Right lobe of liver (tissue), 6 donors: Measurements from ENCODE around the gene COPS9. TPM values are rescaled to one million over a fixed set of nuclear protein-coding genes. Genes with fewer than 3 reads are reported as not detected.
A peak's percentile ranks its signal among the peaks of the same experiment; 100 is the strongest.

Experiments
- ATAC-seq, 4 donors: fragments of 200-7000 bp; cut with Tn5 transposase; one replicate each; pipeline ENCODE4 v1.9.1; 2020; ENCODE audit warnings: mild to moderate bottlenecking in 4 of 4, moderate library complexity in 4 of 4
- DNase-seq, 3 donors: peaks; one replicate each; pipeline ENCODE4 v3.0.0-alpha.2; 2020
- H3K27ac ChIP-seq, 3 donors: fragments of 200-600 bp; one replicate each; pipeline ENCODE4 v1.8.0; 2022
- H3K27me3 ChIP-seq, 2 donors: fragments of 200-600 bp; one replicate each; pipeline ENCODE4 v1.8.0; 2022
- H3K36me3 ChIP-seq, 4 donors: fragments of 200-600 bp; sonication (generic) in 1 of 4; one replicate each; pipeline versions ENCODE4 v1.5.1 to v1.8.0; 2017 to 2022; ENCODE audit warnings: control low read depth in 1 of 4
- H3K4me1 ChIP-seq, 4 donors: fragments of 200-600 bp; sonication (generic) in 1 of 4; one replicate each; pipeline versions ENCODE4 v1.5.1 to v1.8.0; 2017 to 2022; ENCODE audit warnings: control low read depth in 1 of 4
- H3K4me3 ChIP-seq, 3 donors: fragments of 200-600 bp; one replicate each; pipeline ENCODE4 v1.8.0; 2022
- H3K9me3 ChIP-seq, 4 donors: fragments of 200-600 bp; sonication (generic) in 1 of 4; one replicate each; pipeline versions ENCODE4 v1.5.1 to v1.8.0; 2017 to 2022; ENCODE audit warnings: control low read depth in 1 of 4
- POLR2A ChIP-seq: fragments of 450-650 bp; IDR thresholded peaks from one replicate; pipeline ENCODE4 v1.6.1; 2017; ENCODE audit warnings: antibody characterized with exemption, mild to moderate bottlenecking
- WGBS: methylation state at CpG from one replicate; pipeline ENCODE4 v1.1.6; 2018; ENCODE audit warnings: low coverage, low lambda C conversion rate; ENCODE audit not compliant: insufficient coverage; ENCODE audit errors: missing lambda C conversion rate; 5-methylcytosine and 5-hydroxymethylcytosine counted together
- intact Hi-C, 2 donors: fragments of 100-400 bp; cut with DNase I; formaldehyde crosslinking; loops; one replicate each; pipeline versions ENCODE4 v1.11.2 to v1.14.1; 2022
- total RNA-seq, 6 experiments: library from RNA; depleted of rRNA in 2 of 6; stranded (reverse); fragments of >200 nt in 2 of 6; fragmentation: NEBNext Ultra II Directional in 3 of 6; extraction: Animal tissue kit (Norgen Biotek cat#: 25700) in 3 of 6; gene quantifications; one replicate each; pipeline versions ENCODE4 v1.1.0 to v1.2.4, GENCODE V29; 2016 to 2023
- TF ChIP-seq, protein P1 (sequence below), 4 donors: fragments of 200-600 bp in 3 of 4; fragments of 450-650 bp in 1 of 4; IDR thresholded peaks; one replicate each; pipeline versions ENCODE4 v1.5.1 to v1.8.0; 2016 to 2022; ENCODE audit warnings: antibody characterized with exemption in 4 of 4, mild to moderate bottlenecking in 2 of 4
- donor health status: DM: no; HTN: yes; CAD: no.
- donor health status: DM: no; HTN: no; CAD: no.
- donor health status: DM: no; HTN: no; CAD: no.
- donor health status: DM: no; HTN: yes; CAD: no.
- donor health status: DM: no; HTN: yes; CAD: no.

Gene COPS9
- total RNA-seq, 6 experiments from 2014 or later = 33.1 to 66.1 (median 45.8) TPM

DNA sequence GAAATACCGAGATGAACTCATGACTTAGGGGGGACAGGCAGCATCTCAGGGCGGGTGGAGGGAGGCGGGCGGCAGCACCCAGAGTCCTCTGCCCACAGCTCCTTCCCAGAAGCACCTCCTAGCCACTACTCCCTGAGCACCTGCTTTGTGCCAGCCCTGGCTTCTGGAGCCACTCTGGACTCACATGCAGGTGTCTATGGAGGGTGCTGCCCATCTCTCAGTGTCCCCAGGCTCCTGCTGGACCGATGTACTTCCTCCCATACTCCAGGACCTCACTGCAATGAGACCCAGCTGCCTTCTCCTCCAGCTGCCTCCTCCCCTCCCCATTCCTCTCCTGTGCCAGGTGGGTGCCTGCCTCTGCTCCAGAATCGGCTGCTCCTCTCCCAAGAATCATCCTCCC lies 26.4 kb upstream of the COPS9 start:
- TF ChIP-seq, protein P1, sequence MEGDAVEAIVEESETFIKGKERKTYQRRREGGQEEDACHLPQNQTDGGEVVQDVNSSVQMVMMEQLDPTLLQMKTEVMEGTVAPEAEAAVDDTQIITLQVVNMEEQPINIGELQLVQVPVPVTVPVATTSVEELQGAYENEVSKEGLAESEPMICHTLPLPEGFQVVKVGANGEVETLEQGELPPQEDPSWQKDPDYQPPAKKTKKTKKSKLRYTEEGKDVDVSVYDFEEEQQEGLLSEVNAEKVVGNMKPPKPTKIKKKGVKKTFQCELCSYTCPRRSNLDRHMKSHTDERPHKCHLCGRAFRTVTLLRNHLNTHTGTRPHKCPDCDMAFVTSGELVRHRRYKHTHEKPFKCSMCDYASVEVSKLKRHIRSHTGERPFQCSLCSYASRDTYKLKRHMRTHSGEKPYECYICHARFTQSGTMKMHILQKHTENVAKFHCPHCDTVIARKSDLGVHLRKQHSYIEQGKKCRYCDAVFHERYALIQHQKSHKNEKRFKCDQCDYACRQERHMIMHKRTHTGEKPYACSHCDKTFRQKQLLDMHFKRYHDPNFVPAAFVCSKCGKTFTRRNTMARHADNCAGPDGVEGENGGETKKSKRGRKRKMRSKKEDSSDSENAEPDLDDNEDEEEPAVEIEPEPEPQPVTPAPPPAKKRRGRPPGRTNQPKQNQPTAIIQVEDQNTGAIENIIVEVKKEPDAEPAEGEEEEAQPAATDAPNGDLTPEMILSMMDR (IDR thresholded peaks at IDR 0.05) = no peak
- no peak for TF ChIP-seq POLR2A
- intact Hi-C loops = no loop called here
- no peaks in the 10 kb centered on the region for H3K4me1 ChIP-seq
- H3K27ac ChIP-seq = no peak overlapping the region
- no peaks in the 10 kb centered on the region for H3K27me3 ChIP-seq
- H3K9me3 ChIP-seq = no peaks in the 10 kb centered on the region
- ATAC-seq (peak in 1 of 4 donors; percentile 10), DNase-seq (peak in 1 of 3 donors; percentile 28)
- no peak overlapping the region for H3K4me3 ChIP-seq
- WGBS = 49% methylated on average over 2 of the region's 6 CpGs
- no peaks in the 10 kb centered on the region for H3K36me3 ChIP-seq

DNA sequence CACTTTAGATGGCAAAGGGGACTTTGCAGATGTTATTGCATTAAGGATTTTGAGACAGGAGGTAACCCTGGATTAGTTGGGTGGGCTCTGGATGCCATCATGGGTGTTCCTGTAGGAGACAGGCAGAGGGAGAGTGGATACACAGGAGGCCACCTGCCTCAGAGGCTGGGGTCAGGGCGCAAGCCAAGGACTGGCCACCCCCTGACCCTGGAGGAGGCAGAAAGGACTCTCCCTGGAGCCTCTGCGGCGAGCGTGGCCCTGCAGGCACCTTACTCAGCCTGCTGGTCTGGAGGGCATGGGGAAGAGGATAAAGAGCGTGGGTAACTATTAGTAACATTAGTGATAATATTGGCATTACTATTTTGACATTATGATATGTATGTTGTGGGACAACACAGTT lies 25.9 kb upstream of the COPS9 start:
- TF ChIP-seq, protein P1 (IDR thresholded peaks at IDR 0.05) = no peak
- TF ChIP-seq POLR2A = no peak
- Histone ChIP-seq H3K4me3 (no peak overlapping the region), H3K4me1 (no peaks in the 10 kb centered on the region), H3K36me3 (no peaks in the 10 kb centered on the region), H3K27ac (no peak overlapping the region), H3K27me3 (no peaks in the 10 kb centered on the region), H3K9me3 (no peaks in the 10 kb centered on the region)
- ATAC-seq = no peak
- peak in 1 of 3 donors; percentile 46 for DNase-seq
- 57% methylated on average over 5 of the region's 5 CpGs for WGBS
- intact Hi-C loops = no loop called here

DNA sequence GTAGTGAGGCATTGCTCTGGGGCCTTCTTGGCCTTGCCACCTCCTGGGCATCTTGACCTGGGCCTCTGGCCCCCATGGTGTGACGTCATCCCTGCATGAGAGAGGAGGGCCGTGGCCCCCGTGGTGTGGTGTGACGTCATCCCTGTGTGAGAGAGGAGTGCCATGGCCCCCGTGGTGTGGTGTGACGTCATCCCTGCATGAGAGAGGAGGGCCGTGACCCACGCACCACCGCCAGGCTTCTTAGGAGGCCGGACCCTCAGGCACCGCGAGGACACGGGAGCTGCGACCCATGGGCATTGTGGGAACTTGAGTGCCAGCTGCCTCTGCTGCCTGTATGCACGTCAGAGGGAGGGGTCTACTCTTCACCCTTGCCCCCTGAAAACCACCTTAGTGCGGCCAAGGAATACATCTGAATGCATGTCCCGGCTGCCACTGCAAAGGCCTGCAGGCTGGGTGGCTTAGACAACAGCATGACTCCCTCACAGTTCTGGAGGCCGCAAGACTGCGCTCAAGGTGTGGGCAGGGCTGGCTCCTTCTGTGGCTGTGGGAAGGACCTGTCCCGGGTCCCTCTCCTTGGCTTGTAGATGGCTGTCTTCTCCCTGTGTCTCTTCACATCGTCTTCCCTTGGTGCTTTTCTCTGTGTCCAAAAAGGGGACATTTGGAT lies 25.1 kb upstream of the COPS9 start:
- Histone ChIP-seq H3K4me1 (no peaks in the 10 kb centered on the region), H3K36me3 (no peaks in the 10 kb centered on the region), H3K27ac (no peak overlapping the region), H3K4me3 (no peak overlapping the region), H3K9me3 (no peaks in the 10 kb centered on the region), H3K27me3 (no peaks in the 10 kb centered on the region)
- TF ChIP-seq, protein P1 (IDR thresholded peaks at IDR 0.05) = no peak
- no peak for TF ChIP-seq POLR2A
- no peak for ATAC-seq
- 49% methylated on average over 2 of the region's 21 CpGs for WGBS
- peak in 1 of 3 donors; percentile 42 for DNase-seq
- intact Hi-C loops = no loop called here

DNA sequence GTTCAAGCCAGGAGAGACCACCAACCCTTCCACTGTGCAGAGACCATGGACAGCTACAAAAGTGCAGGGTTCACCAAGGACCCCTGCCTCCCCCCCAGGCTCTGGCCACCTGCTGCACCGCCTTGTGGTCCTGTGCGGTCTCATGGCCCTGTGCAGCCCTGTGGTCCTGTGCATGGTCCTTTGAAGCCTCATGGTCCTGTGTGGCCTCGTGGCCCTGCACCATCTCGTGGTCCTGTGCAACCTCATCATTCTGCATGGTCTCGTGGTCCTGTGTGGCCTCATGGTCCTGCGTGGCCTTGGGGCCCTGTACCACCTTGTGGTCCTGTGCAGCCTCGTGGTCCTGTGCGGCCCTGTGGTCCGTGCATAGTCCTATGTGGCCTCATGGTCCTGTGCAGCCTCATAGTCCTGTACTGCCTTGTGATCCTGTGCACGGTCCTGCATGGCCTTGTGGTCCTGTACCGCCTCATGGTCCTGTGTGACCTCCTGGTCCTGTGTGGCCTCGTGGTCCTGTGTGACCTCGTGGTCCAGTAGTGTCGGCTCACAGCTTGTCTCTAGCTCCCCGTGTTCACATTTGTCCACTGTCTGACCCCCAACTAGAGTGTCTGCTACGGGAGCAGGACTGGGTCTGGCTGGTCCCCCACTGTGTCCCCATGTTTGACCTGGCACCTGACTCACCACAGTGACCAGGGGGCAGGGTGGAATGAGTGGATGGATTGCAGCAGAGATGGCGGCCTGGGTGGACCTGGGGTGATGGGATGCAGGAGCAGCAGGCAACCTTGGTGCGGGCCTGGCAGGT lies 24.4 kb upstream of the COPS9 start:
- DNase-seq = peak in 1 of 3 donors; percentile 32
- H3K4me3 ChIP-seq = no peak overlapping the region
- no peaks in the 10 kb centered on the region for H3K4me1 ChIP-seq
- H3K27ac ChIP-seq = no peak overlapping the region
- H3K36me3 ChIP-seq = no peaks in the 10 kb centered on the region
- 83% methylated on average over 4 of the region's 18 CpGs for WGBS
- TF ChIP-seq, protein P1 (IDR thresholded peaks at IDR 0.05) = no peak
- TF ChIP-seq POLR2A = no peak
- peak in 1 of 4 donors; percentile 13 for ATAC-seq
- intact Hi-C loops = no loop called here
- no peaks in the 10 kb centered on the region for H3K27me3 ChIP-seq
- no peaks in the 10 kb centered on the region for H3K9me3 ChIP-seq
